ENCODE results near the gene GRK5.
A peak's percentile ranks its signal among the peaks of the same experiment; 100 is the strongest.
"Not testable (repeated sequence)": the region's sequence is repeated elsewhere in the genome, so short reads cannot be mapped to it uniquely, and the experiment has no call there.

Gene GRK5

DNA sequence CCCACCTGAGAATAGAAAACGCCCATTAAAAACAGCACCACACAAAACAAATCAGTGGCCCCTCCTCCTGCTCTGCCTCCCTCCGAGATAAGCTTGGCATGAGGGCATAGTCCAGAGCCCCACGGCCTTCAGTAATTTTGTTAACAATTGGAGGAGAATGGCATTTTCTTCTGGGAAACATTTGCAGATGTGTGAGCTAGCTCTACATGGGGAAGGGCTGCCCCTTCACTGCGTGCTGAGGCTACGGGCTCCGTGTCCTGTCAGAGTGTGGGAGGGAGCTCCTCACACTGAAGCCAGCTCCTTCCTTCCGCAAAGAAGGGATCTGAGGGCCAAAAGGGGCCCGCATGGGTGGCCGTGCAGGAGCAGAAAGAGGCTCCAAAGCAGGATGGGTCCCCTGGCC is 15.2 kb downstream of the GRK5 start:
- no peak for DNase-seq (ENCODE audit: low read depth in 2 of 2)

DNA sequence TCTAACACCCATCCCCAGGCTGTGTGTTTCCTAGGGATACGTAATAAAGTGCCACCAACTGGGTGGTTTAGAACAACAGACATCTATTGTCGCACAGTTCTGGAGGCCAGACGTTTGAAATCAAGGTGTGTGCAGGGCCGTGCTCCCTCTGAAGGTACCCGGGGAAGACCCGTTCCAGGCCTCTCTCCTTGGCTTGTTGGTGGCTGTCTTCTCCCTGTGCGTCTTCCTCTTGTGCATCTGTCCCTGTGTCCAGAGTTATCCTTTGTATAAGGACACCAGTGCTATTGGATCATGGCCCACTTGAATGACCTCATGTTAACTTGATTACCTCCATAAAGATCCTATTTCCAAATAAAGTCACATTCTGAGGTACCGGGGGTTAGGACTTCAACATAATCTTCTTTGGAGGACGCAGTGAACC is 15.6 kb downstream of the GRK5 start:
- no peak for DNase-seq (ENCODE audit: low read depth in 2 of 2)

DNA sequence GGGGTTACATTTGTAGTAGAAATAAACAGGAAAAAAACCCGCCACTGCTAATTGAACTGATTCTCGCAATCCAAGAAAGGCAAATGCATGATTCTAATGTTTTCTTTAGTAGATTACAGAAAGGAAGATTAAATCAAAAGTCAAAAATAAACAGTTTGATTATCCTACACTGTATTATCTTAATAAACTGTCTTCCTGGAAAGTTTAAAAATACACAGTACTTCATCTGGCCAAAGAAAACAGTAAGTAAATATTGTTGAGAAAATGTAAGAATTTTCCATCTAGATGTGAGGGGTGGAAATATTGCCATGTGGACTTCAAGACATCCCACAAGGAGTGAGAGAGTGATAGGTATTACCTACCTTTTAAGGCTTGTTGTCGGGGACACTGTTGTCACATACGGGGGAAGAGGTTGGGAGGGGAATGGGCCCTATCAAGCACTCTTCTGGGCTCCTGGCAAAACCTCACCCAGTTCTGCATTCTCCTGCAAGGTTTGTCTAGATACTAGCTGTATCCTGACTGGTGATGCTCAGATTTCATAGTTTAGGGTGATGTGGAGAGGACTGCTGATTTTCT is 17.8 kb downstream of the GRK5 start:
- no peak for DNase-seq (ENCODE audit: low read depth in 2 of 2)

DNA sequence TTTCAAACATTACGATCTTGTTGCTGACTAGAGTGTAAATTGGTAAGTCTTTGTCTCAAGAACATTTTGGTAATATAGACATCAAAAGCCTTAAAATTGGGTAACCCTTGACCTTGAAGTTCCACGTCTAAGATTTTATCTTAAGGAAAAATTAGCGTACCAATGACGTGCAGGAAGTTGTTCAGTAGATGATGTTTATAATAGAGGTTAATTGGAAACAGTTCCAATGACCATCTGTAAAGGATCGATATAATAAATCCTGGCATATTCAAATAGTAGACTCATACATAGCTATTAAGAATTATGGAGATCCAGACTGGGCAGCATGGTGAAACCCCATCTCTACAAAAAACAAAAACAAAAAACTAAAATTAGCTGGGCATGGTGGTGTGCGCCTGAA is 20.5 kb downstream of the GRK5 start:
- no peak for DNase-seq (ENCODE audit: low read depth in 2 of 2)

DNA sequence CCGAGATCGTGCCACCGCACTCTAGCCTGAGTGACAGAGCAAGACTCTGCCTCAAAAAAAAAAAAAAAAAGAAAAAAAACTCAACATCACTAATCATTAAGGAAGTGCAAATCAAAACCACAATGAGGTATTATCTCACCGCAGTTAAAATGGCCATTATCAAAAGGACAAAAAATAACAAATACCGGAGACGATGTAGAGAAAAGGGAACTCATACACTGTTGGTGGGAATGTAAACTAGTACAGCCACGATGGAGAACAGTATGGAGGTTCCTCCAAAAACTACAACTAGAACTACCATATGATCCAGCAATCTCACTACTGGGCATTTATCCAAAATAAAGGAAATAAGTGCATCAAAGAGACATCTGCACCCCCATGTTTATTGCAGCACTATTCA is 24.3 kb downstream of the GRK5 start:
- no peak for DNase-seq (ENCODE audit: low read depth in 2 of 2)

DNA sequence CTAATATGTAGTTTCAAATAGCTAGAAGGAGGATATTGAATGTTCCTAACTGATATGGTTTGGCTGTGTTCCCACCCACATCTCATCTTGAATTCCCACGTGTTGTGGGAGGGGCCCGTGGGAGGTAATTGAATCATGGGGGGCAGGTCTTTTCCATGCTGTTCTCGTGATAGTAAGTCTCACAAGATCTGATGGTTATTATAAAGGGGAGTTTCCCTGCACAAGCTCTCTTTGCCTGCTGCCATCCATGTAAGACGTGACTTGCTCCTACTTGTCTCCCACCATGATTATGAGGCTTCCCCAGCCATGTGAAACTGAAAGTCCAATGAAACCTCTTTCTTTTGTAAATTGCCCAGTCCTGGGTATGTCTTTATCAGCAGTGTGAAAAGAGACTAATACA is 25.1 kb downstream of the GRK5 start:
- peak; percentile 26 to 31 for DNase-seq (ENCODE audit: low read depth in 2 of 2)

DNA sequence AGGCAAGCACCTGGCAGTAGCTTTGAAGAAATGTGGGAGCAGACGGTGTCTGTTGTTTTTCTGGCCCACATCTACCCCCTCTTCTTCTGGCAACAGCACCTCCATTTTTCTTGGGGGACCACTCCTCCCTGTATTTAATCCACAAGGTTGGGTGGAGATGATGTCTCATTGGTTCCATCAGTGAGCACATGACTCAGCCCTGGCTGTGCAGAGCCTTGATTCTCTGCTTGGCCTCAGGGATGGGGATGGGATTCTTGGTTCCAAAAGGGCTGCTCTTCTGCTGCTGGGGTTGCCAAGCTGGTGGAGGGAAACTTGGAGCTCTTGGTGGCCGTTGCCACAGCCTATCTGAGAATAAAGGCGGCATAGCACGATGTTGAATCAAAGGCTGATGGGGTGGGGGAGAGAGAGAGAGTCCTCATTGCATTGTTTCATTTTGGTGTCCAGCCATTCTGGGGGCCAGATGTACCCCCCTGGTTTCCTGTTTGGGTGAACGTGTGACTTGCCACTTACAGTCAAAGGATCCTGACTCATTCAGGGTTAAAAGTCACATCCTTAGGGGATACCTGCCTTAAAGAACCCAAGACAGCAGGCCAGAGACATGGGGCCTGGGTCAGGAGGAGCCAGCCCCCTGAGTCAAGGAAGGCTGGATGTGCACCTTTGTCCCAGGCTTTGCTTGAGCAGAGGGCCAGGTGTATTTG is 25.9 kb downstream of the GRK5 start:
- no peak for DNase-seq (ENCODE audit: low read depth in 2 of 2)

DNA sequence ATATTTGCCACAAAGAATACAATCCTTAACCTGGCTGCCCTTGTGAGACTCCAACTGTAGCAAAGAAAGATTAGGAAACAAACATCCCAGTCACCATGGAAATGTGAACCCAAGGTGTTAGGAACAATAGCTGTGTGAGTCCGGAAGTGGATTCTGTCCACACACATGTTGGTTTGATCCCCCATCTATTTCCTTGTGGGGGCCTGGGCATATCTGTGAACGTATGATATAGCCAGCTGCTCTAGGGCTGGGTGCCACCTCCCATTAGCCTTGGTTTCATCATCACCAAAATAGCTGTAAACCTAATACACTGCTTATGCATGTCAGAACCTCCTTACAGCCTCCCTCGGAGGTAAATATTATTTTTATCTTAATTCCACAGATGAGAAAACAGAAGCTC is 26.4 kb downstream of the GRK5 start:
- no peak for DNase-seq (ENCODE audit: low read depth in 2 of 2)

DNA sequence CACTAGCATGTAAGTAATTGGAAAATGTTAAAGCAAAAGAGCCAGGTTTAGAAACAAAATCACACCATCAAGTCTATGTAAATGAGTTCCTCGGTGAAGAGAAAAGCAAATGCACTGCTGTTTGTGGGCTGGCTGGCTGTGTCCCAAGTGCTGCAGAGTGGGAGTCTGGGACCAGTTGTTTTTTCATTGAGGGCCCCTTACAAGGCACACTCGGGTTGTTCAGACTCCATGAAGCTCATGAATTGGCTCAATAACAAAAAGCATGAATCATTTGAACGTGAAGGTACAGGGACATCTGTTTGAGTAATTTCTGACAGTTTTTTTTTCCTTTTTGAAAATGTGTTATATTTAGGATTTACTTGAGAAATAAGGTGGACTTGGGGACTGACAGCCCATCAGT is 28.0 kb downstream of the GRK5 start:
- no peak for DNase-seq (ENCODE audit: low read depth in 2 of 2)

DNA sequence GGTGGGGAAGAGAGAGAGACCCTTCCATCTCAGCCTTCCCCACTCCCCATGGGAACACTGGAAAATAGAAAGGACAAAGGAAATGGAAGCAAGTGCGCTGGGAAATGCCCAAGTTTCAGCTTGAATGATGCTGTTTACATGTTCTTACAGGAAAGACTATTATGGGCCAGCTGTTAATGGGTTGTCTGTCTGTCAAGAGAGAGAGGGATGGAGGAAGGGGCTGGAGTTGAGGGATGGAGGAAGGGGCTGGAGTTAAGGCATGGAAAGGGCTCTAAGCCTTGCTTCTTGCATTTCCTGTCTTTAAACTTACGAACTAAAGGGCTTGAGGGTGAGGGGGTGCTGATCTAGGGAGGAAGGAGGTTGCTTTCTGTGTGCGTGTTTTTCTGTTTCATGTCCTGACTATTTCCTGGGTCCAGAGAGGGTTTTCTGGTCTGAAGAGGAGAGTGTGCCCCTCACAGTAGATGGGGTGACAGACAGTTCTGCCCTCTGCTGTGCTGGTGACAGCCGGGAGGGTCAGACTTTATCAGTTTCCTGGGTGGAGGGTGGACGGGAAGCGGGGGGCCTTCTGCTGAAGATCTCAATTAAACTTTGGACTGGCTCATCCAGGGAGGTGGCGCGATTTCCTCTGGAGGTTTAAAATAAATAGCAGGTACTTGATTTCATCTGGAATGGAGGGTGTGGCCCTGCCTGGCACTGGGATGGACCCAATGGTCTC is 30.5 kb downstream of the GRK5 start:
- DNase-seq (ENCODE audit: low read depth in 2 of 2) = no peak

DNA sequence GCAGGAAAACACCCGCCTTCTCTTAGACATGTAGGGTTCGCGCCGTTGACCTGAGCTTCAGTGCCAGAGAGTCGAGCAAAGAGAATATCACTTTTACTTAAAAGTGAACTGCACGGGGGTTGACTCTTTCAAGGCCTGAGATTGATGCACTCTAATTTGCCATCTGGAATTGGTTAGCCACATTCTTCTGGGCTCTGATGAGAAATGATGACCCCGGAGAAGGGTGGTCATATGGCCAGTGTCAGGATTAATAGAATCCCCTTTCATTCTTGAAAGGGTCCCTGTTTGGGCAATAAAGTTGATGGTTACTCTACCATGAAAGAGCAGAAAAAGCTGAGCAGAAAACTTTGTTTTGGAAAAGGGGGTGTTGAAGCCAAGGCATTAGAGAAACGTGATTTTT is 31.2 kb downstream of the GRK5 start:
- no peak for DNase-seq (ENCODE audit: low read depth in 2 of 2)

DNA sequence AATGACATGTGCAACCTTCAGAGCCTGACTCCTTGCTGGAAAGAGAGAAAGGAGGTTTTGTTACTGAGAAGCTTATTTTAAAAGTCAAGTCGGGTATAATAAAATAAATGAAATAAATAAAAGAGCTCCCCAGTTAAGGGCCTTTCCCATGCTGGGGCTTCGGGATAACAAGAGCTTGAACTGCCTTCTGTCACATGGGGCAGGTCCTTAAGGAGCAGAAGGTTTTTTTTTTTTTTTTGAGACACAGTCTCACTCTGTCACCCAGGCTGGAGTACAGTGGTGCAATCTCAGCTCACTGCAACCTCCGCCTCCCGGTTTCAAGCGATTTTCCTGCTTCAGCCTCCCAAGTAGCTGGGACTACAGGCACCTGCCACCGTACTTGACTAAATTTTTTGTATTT is 31.6 kb downstream of the GRK5 start:
- not testable (repeated sequence) for DNase-seq (ENCODE audit: low read depth in 2 of 2)

DNA sequence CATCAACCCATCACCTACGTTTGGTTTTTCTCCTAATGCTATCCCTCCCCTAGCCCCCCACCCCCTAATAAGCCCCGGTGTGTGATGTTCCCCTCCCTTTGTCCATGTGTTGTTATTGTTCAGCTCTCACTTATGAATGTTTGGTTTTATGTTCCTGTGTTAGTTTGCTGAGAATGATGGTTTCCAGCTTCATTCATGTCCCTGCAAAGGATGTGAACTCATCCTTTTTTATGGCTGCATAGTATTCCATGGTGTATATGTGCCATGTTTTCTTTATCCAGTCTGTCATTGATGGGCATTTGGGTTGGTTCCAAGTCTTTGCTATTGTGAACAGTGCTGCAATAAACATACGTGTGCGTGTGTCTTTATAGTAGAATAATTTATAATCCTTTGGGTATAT is 32.3 kb downstream of the GRK5 start:
- DNase-seq (ENCODE audit: low read depth in 2 of 2) = not testable (repeated sequence)

DNA sequence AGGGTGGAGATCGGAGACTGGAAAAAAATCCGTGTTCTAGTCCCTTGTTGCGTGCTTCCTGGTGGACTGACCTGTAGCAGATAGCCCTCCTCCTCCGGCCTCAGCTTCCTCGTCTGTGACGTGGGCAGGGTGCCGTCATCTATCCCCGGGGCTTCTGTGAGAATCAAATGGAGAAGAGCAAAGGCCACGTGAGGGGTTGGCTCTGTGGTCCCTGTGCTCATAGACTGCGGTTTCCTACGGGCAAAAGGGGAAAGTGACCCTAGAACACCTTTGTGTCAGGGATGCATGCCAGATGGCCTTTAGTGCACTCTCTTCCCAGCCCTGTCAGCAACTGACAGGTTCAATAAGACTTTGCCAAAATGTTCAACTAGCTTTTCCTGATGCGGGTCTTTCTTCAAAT is 33.7 kb downstream of the GRK5 start:
- no peak for DNase-seq (ENCODE audit: low read depth in 2 of 2)

DNA sequence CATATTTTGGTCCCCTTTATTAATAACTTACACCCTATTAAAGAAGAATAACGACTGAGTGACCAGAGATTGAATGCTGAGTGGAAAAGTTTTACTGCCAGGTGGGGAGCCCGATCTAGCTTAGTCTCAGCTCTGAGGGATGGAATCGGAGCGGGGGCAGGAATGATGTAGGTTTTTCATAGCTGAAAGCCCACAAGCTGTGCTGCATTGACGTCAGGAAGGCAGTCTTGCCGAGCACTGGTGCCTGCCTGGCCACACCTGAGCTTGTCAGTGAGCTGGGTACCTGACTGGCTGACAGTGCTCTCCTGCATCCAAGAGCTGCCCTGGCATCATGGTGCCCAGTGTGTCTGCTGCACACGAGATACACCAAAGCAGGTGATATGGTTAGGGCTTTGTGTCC is 34.8 kb downstream of the GRK5 start:
- DNase-seq (ENCODE audit: low read depth in 2 of 2) = no peak

DNA sequence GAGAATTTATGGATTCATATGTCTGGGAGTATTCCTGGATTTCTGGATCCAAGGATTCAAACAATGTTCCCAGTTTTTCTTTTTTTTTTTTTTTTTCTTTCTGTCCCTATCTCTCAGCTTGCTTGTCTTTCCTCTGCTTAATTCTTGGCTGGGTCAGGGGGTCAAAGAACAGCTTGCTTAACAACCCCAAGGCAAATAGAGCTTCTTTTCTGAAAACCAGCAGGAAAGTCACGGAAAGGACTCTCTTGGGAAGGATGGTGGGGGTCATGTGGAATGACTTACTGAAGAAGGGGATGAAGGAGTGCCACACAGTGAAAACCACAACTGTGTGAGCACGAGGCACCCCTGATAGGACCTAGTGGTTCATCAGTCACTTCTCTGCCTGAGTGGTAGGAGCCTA is 36.1 kb downstream of the GRK5 start:
- DNase-seq (ENCODE audit: low read depth in 2 of 2) = no peak

DNA sequence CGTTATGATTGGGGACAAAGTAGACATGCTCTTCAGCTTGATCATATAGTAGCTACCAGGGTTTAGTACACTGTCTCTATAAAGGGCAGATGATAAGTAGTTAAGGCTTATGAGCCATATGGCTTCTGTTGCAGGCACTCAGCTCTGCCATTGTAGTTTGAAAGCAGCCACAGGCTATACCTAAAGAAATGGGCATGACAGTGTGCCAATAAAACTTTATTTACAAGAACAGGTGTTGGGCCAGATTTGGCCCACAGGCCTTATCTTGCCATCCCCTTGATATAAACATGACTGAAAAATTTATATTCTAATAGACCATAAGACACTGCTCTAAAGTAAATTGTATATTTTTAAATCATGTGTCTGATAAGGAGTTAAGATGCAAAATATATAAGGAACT is 36.6 kb downstream of the GRK5 start:
- DNase-seq (ENCODE audit: low read depth in 2 of 2) = no peak

DNA sequence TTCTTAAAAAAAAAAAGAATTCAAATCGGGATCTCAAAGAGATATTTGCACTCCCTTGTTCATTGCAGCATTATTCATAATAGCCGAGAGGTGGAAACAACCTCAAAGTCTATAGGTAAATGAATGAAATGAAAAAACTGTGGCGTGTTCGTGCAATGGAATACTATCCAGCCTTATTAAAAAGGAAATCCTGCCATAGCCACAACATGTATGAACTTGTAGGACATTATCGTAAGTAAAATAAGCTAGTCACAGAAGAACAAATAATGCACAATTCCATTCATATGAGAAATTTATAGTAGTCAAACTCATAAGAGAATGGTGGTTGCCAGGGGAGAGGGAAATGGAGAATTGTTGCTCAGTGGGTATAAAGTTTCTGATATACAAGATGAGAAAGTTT is 37.9 kb downstream of the GRK5 start:
- no peak for DNase-seq (ENCODE audit: low read depth in 2 of 2)

DNA sequence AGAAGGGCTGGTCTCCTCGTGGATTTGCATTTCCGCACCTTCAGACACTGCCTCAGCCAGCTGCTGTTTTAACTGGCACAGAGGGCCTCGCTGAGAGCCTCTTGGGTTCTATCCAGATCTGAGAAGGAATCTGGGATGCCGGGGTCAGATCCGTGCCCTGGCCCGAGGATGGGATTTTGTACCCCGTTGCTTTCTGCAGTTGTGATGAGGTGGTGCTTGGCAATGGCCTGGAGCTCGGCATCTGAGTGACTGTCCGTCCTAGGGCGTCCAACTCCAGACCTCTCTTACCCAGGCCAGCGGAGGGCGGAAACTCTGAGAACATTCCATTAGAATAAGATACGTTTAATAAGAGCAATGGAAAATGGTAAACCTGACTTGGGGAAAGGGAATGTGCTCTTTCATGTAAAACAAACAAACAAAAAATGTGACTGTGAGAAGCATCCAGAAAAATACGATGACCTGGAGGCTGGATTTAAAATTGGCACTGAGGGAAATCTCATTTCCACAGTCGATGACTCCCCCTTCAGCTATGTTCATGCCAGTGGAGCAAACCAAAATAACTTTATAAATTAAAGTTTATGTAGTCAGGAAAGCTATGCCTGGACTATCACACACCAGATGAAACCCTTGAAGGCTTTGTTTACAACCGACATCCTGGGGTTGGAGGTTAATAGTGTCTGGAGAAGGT is 39.6 kb downstream of the GRK5 start:
- no peak for DNase-seq (ENCODE audit: low read depth in 2 of 2)

DNA sequence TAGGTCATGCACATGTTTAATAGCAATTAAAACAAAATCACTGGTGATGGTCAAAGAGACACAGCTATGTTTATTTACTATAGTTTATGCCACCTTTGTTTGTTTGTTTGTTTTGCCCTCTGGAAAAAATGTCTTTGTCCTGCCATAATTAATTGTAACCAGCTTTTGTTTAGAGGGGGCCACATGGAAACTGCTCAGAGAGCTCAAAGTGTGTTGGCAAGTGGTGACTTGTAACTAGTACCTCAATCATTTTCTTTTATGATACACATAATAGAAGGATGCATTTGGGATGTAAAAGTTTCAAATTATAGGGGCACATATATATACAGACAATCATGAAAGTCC is 40.2 kb downstream of the GRK5 start:
- DNase-seq (ENCODE audit: low read depth in 2 of 2) = no peak

DNA sequence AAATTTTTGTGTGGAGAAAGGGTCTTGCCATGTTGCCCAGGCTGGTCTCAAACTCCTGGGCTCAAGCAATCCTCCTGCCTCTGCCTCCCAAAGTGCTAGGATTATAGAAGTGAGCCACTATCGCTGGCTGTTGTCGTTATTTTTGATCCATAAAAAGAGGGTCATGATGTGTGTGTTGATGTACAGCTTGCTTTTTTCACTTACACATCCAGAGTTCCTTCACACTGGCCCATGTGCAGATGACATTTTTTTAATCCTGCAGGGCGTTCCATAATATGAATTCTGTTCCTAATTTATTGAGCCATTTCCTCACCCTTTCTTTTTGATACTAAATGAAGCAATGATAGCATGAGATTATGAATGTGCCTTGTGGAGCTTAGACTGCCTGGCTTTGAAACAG is 40.8 kb downstream of the GRK5 start:
- no peak for DNase-seq (ENCODE audit: low read depth in 2 of 2)

DNA sequence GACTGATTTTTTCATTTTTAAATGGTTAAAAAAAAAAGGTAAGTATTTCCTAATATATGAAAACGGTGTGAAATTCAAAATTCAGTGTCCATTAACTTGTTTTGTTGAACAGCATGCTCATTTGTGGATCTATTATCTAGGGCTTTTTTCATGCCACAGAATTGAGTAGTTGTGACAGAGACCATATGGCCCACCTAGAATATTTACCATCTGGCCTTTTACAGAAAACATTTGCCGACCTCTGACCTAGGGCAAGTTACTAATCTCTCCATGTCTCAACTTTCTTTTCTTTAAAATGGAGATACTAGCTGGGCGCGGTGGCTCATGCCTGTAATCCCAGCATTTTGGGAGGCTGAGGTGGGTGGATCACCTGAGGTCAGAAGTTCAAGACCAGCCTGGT is 41.3 kb downstream of the GRK5 start:
- no peak for DNase-seq (ENCODE audit: low read depth in 2 of 2)
